Smooth muscle cell (in vitro differentiated cells): ENCODE data around the gene PARD3. TPM values are rescaled to one million over a fixed set of nuclear protein-coding genes. Genes with fewer than 3 reads are reported as not detected.

ENCODE experiments used
- DNase-seq: peaks from one replicate; lab custom pipeline; 2025; ENCODE audit not compliant: unreplicated experiment; lab: John Stamatoyannopoulos, UW
- H2AFZ ChIP-seq: fragments of 200-600 bp; sonication (generic); 2 replicates; pipeline ENCODE4 v1.6.0; 2016; ENCODE audit warnings: antibody characterized with exemption, low read depth, mild to moderate bottlenecking
- H3F3A ChIP-seq: fragments of 200-600 bp; sonication (generic); 2 replicates; pipeline ENCODE4 v1.6.0; 2017; ENCODE audit warnings: antibody characterized with exemption, low read depth
- H3K27ac ChIP-seq: fragments of 200-600 bp; sonication (generic); 2 replicates; pipeline ENCODE4 v1.5.1; 2016; ENCODE audit warnings: low read depth, mild to moderate bottlenecking
- H3K27me3 ChIP-seq: fragments of 200-600 bp; sonication (generic); 2 replicates; pipeline ENCODE4 v1.6.1; 2016; ENCODE audit warnings: low read depth, mild to moderate bottlenecking
- H3K36me3 ChIP-seq: fragments of 200-600 bp; sonication (generic); 2 replicates; pipeline ENCODE4 v1.5.1; 2016; ENCODE audit warnings: low read depth
- H3K4me1 ChIP-seq: fragments of 200-600 bp; sonication (generic); 2 replicates; pipeline ENCODE4 v1.5.1; 2016; ENCODE audit warnings: low read depth
- H3K4me2 ChIP-seq: fragments of 200-600 bp; sonication (generic); 2 replicates; pipeline ENCODE4 v1.6.0; 2016; ENCODE audit warnings: mild to moderate bottlenecking
- H3K4me3 ChIP-seq: fragments of 200-600 bp; sonication (generic); 2 replicates; pipeline ENCODE4 v1.5.1; 2016; ENCODE audit warnings: mild to moderate bottlenecking
- H3K79me2 ChIP-seq: fragments of 200-600 bp; sonication (generic); 2 replicates; pipeline ENCODE4 v1.6.0; 2016; ENCODE audit warnings: low read depth, mild to moderate bottlenecking
- H3K9ac ChIP-seq: fragments of 200-600 bp; sonication (generic); 2 replicates; pipeline ENCODE4 v1.6.0; 2016; ENCODE audit warnings: low read depth
- H3K9me3 ChIP-seq: fragments of 200-600 bp; sonication (generic); replicated peaks from 2 replicates; pipeline ENCODE4 v1.5.1; 2016; ENCODE audit warnings: low read depth
- H4K20me1 ChIP-seq: fragments of 200-600 bp; sonication (generic); 2 replicates; pipeline ENCODE4 v1.6.0; 2016; ENCODE audit warnings: low read depth
- CTCF ChIP-seq: fragments of 200-600 bp; sonication (generic); IDR thresholded peaks from 2 replicates; pipeline ENCODE4 v1.5.1; 2017; ENCODE audit warnings: borderline replicate concordance, mild to moderate bottlenecking, antibody characterized with exemption; ENCODE audit not compliant: insufficient read depth, poor library complexity, severe bottlenecking
- WGBS: methylation state at CpG from one replicate; pipeline ENCODE4 v1.1.7; 2016; ENCODE audit warnings: low lambda C conversion rate; 5-methylcytosine and 5-hydroxymethylcytosine counted together
- polyA plus RNA-seq: library from polyadenylated mRNA; unstranded; fragments of >200 nt; fragmentation: Nextera tagmentation; extraction: Ambion mirVana; gene quantifications from 2 replicates; pipeline ENCODE4 v1.2.1, GENCODE V29; 2016
- total RNA-seq: library from RNA; depleted of rRNA; stranded (reverse); fragments of >200 nt; gene quantifications from 2 replicates; pipeline ENCODE4 v1.2.3, GENCODE V29; 2014

PARD3 gene
- total and polyA plus RNA-seq, 2 experiments from 2014 or later: 17.5 to 26.0 TPM

GRCh38 chr10:34716234-34716633 lies 98.9 kb downstream of the PARD3 start:
- H3K36me3 ChIP-seq: no peaks in the 10 kb centered on the region
- H3K79me2 ChIP-seq: peaks cover 54% of the 10 kb centered on the region
- H3K4me1 ChIP-seq: peaks cover 6% of the 10 kb centered on the region
- H3F3A ChIP-seq: no peaks in the 10 kb centered on the region
- H3K27me3 ChIP-seq: no peaks in the 10 kb centered on the region
- H3K9ac ChIP-seq: no peak overlapping the region
- H3K4me2 ChIP-seq: peak overlapping the region; percentile 30
- no peaks in the 10 kb centered on the region for H3K9me3 ChIP-seq
- H4K20me1 ChIP-seq: peaks cover 83% of the 10 kb centered on the region
- no peak overlapping the region for H2AFZ ChIP-seq
- peak overlapping the region; percentile 47 for H3K27ac ChIP-seq
- no peak for TF ChIP-seq CTCF
- no peak overlapping the region for H3K4me3 ChIP-seq
- WGBS: 58% methylated on average over 1 of the region's 1 CpG
- DNase-seq: no peak

GRCh38 chr10:34715511-34716187 lies 99.4 kb downstream of the PARD3 start:
- 54% methylated on average over 8 of the region's 8 CpGs for WGBS
- TF ChIP-seq CTCF: no peak
- H3K4me2 ChIP-seq: peak overlapping the region; percentile 30
- H3K4me3 ChIP-seq: no peak overlapping the region
- peaks cover 81% of the 10 kb centered on the region for H4K20me1 ChIP-seq
- DNase-seq: no peak
- H3K4me1 ChIP-seq: peaks cover 3% of the 10 kb centered on the region
- H2AFZ ChIP-seq: no peak overlapping the region
- peaks cover 54% of the 10 kb centered on the region for H3K79me2 ChIP-seq
- H3K9me3 ChIP-seq: no peaks in the 10 kb centered on the region
- H3K36me3 ChIP-seq: no peaks in the 10 kb centered on the region
- H3K27me3 ChIP-seq: no peaks in the 10 kb centered on the region
- peak overlapping the region; percentile 47 for H3K27ac ChIP-seq
- H3K9ac ChIP-seq: peak overlapping the region; percentile 39
- H3F3A ChIP-seq: no peaks in the 10 kb centered on the region

- H3K27me3 ChIP-seq: no peaks in the 10 kb centered on the region
- peak overlapping the region; percentile 40 for H3K4me2 ChIP-seq
- peak overlapping the region; percentile 11 for H3K9ac ChIP-seq
- 63% methylated on average over 1 of the region's 1 CpG for WGBS
- H4K20me1 ChIP-seq: peaks cover 66% of the 10 kb centered on the region
- peaks cover 50% of the 10 kb centered on the region for H3K79me2 ChIP-seq
- no peaks in the 10 kb centered on the region for H3K9me3 ChIP-seq
- DNase-seq: no peak
- peak overlapping the region; percentile 38 for H3K27ac ChIP-seq
- no peak overlapping the region for H2AFZ ChIP-seq
- TF ChIP-seq CTCF: no peak
- no peaks in the 10 kb centered on the region for H3K4me1 ChIP-seq
- no peak overlapping the region for H3K4me3 ChIP-seq
- no peaks in the 10 kb centered on the region for H3F3A ChIP-seq
- no peaks in the 10 kb centered on the region for H3K36me3 ChIP-seq
These were observed 101.2 kb downstream of the PARD3 start for GRCh38 chr10:34713875-34714274.

- peaks cover 44% of the 10 kb centered on the region for H3K79me2 ChIP-seq
- no peaks in the 10 kb centered on the region for H3K36me3 ChIP-seq
- no peaks in the 10 kb centered on the region for H3F3A ChIP-seq
- H3K9me3 ChIP-seq: no peaks in the 10 kb centered on the region
- no peaks in the 10 kb centered on the region for H3K4me1 ChIP-seq
- H2AFZ ChIP-seq: no peak overlapping the region
- no peak for TF ChIP-seq CTCF
- no peaks in the 10 kb centered on the region for H3K27me3 ChIP-seq
- peaks cover 60% of the 10 kb centered on the region for H4K20me1 ChIP-seq
- H3K27ac ChIP-seq: no peak overlapping the region
- H3K4me2 ChIP-seq: no peak overlapping the region
- WGBS: 58% methylated on average over 3 of the region's 3 CpGs
- no peak overlapping the region for H3K4me3 ChIP-seq
- H3K9ac ChIP-seq: no peak overlapping the region
- no peak for DNase-seq
These were observed 103.6 kb downstream of the PARD3 start for GRCh38 chr10:34711500-34711899.
